CD4-positive, alpha-beta memory T cell (primary cell): ENCODE data around the gene GYS1. TPM values are rescaled to one million over a fixed set of nuclear protein-coding genes. Genes with fewer than 3 reads are reported as not detected.
A peak's percentile ranks its signal among the peaks of the same experiment; 100 is the strongest.
"Not testable (repeated sequence)": the region's sequence is repeated elsewhere in the genome, so short reads cannot be mapped to it uniquely, and the experiment has no call there.

Experiments
- CTCF ChIA-PET: fragments of 350-600 bp; sonication (Branson Sonifier 250); formaldehyde crosslinking; loops from one replicate; lab custom pipeline; 2021; ENCODE audit warnings: inconsistent platforms; ENCODE audit not compliant: partially characterized antibody; lab: Charles Lee
- POLR2A ChIA-PET: fragments of 350-600 bp; sonication (Branson Sonifier 250); formaldehyde crosslinking; loops from one replicate; lab custom pipeline; 2021; ENCODE audit not compliant: partially characterized antibody; lab: Charles Lee
- DNase-seq, 5 donors: peaks; one replicate each; pipeline versions ENCODE4 v3.0.0 to v3.0.0-alpha.2; 2020 to 2022; ENCODE audit warnings: mixed read lengths in 1 of 5
- H3K27ac ChIP-seq: one replicate; pipeline ENCODE4 v1.7.0; 2013; ENCODE audit warnings: low read depth, low read length
- H3K27me3 ChIP-seq: 2 replicates; pipeline ENCODE4 v1.7.0; 2013; ENCODE audit warnings: mild to moderate bottlenecking, low read length, moderate library complexity; ENCODE audit not compliant: insufficient read depth
- H3K36me3 ChIP-seq: 2 replicates; pipeline ENCODE4 v1.7.0; 2013; ENCODE audit warnings: mild to moderate bottlenecking, low read length, moderate library complexity; ENCODE audit not compliant: insufficient read depth
- H3K4me1 ChIP-seq: 2 replicates; pipeline ENCODE4 v1.7.0; 2013; ENCODE audit warnings: mild to moderate bottlenecking, low read length, moderate library complexity; ENCODE audit not compliant: insufficient read depth
- H3K4me3 ChIP-seq, 2 donors: one replicate each; pipeline ENCODE4 v1.7.0; 2013; ENCODE audit warnings: low read length in 2 of 2, mild to moderate bottlenecking in 1 of 2
- H3K9me3 ChIP-seq, 2 donors: one replicate each; pipeline ENCODE4 v1.7.0; 2013; ENCODE audit warnings: low read length in 2 of 2, control low read depth in 1 of 2; ENCODE audit not compliant: control insufficient read depth in 1 of 2
- H3K27ac Mint-ChIP-seq, 7 donors: one replicate each; pipeline ENCODE4 v1.8.0; 2020 to 2021; ENCODE audit warnings: mixed read lengths in 7 of 7, mild to moderate bottlenecking in 6 of 7, inconsistent platforms in 3 of 7, moderate library complexity in 3 of 7
- H3K27me3 Mint-ChIP-seq, 2 donors: one replicate each; pipeline ENCODE4 v1.8.0; 2020 to 2021; ENCODE audit warnings: mixed read lengths in 2 of 2
- H3K36me3 Mint-ChIP-seq, 2 donors: one replicate each; pipeline ENCODE4 v1.8.0; 2020 to 2021; ENCODE audit warnings: mixed read lengths in 2 of 2, inconsistent platforms in 1 of 2, mild to moderate bottlenecking in 1 of 2
- H3K4me1 Mint-ChIP-seq, 4 donors: one replicate each; pipeline ENCODE4 v1.8.0; 2020 to 2021; ENCODE audit warnings: mixed read lengths in 4 of 4, mild to moderate bottlenecking in 1 of 4
- H3K4me3 Mint-ChIP-seq, 8 donors: one replicate each; pipeline ENCODE4 v1.8.0; 2020 to 2021; ENCODE audit warnings: mixed read lengths in 8 of 8, mild to moderate bottlenecking in 7 of 8, moderate library complexity in 6 of 8, inconsistent platforms in 3 of 8
- H3K9me3 Mint-ChIP-seq, 8 donors: one replicate each; pipeline ENCODE4 v1.8.0; 2020 to 2021; ENCODE audit warnings: mixed read lengths in 8 of 8, mild to moderate bottlenecking in 5 of 8, inconsistent platforms in 3 of 8, moderate library complexity in 1 of 8
- intact Hi-C: fragments of 100-400 bp; cut with micrococcal nuclease; formaldehyde crosslinking; loops from one replicate; pipeline ENCODE4 v1.15.1; 2023
- polyA plus RNA-seq, 2 donors: library from polyadenylated mRNA; unstranded; fragments of 300-500 nt; fragmentation: Illumina TruSeq; gene quantifications; one replicate each; pipeline ENCODE4 v1.2.3, GENCODE V29; 2021
- total RNA-seq, 2 experiments: library from RNA; stranded (reverse); gene quantifications; one replicate each; pipeline ENCODE4 v1.2.3, GENCODE V29; 2021

GYS1 gene
- total and polyA plus RNA-seq, 4 experiments from 2014 or later: 30.6 to 56.4 (median 43.8) TPM

DNA sequence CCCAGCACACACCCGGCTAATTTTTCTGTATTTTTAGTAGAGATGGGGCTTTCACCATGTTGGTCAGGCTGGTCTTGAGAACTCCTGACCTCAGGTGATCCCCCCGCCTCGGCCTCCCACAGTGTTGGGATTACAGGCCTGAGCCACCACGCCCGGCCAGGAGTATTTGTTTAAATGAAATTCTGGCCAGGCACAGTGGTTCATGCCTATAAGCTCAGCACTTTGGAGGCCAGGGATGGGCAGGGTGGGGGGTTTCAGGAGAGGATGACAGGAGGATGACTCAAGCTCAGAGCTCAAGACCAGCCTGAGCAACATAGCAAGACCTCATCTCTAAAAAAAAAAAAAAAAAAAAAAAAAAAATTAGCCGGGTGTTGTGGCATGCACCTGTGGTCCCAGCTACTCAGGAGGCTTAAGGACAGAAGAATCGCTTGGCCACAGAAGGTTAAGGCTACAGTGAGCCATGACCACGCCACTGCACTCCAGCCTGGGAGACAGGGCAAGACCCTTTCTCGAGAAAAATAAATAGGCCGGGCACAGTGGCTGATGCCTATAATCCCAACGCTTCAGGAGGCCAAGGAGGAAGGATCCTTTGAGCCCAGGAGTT, 67.8 kb downstream of the GYS1 start:
- Mint-ChIP-seq H3K36me3 (peaks cover 3 to 16% of the 10 kb centered on the region in 2 donors), H3K9me3 (no peaks in the 10 kb centered on the region), H3K27me3 (no peaks in the 10 kb centered on the region), H3K27ac (no peak overlapping the region), H3K4me3 (no peak overlapping the region), H3K4me1 (peaks cover 0 to 4% (median 3%) of the 10 kb centered on the region in 4 donors)
- intact Hi-C loops: no loop called here
- Histone ChIP-seq H3K4me1 (no peaks in the 10 kb centered on the region), H3K27ac (no peak overlapping the region), H3K27me3 (no peaks in the 10 kb centered on the region), H3K36me3 (peaks cover 17% of the 10 kb centered on the region), H3K9me3 (no peaks in the 10 kb centered on the region), H3K4me3 (no peak overlapping the region)
- CTCF ChIA-PET: interaction anchor here (0.6 kb wide), 1 partner anchor 46 kb away, joined by 4 read pairs; no protein-coding TSS in a partner anchor
- DNase-seq: no peak
- POLR2A ChIA-PET: no interaction called here

GRCh38 chr19:48922548-48923490, 70.3 kb downstream of the GYS1 start:
- Mint-ChIP-seq H3K4me1 (peaks cover 0 to 4% (median 3%) of the 10 kb centered on the region in 4 donors), H3K36me3 (peaks cover 15 to 28% of the 10 kb centered on the region in 2 donors), H3K9me3 (no peaks in the 10 kb centered on the region), H3K4me3 (no peak overlapping the region), H3K27ac (no peak overlapping the region), H3K27me3 (no peaks in the 10 kb centered on the region)
- H3K36me3 ChIP-seq: peaks cover 28% of the 10 kb centered on the region
- POLR2A ChIA-PET: no interaction called here
- intact Hi-C loops: no loop called here
- H3K27me3 ChIP-seq: no peaks in the 10 kb centered on the region
- H3K4me1 ChIP-seq: no peaks in the 10 kb centered on the region
- DNase-seq: no peak
- CTCF ChIA-PET: interaction anchor here (0.7 kb wide), 1 partner anchor 80 kb away, joined by 4 read pairs; no protein-coding TSS in a partner anchor
- H3K9me3 ChIP-seq: no peaks in the 10 kb centered on the region
- H3K4me3 ChIP-seq: no peak overlapping the region
- H3K27ac ChIP-seq: no peak overlapping the region

- ChIA-PET POLR2A (no interaction called here), CTCF (interaction anchor here (0.8 kb wide), 1 partner anchor 49 kb away, joined by 3 read pairs; no protein-coding TSS in a partner anchor)
- no peaks in the 10 kb centered on the region for H3K9me3 Mint-ChIP-seq
These were observed 71.2 kb downstream of the GYS1 start for GRCh38 chr19:48921721-48922500.

GRCh38 chr19:48920949-48921348, 72.2 kb downstream of the GYS1 start:
- DNase-seq: no peak
- no peak overlapping the region for H3K4me3 Mint-ChIP-seq
- H3K4me3 ChIP-seq: no peak overlapping the region
- CTCF ChIA-PET: interaction anchor here (0.8 to 1.0 kb wide), 2 partner anchors 42 to 50 kb away, joined by 3 to 4 read pairs; no protein-coding TSS in a partner anchor
- H3K9me3 Mint-ChIP-seq: no peaks in the 10 kb centered on the region
- no peaks in the 10 kb centered on the region for H3K27me3 ChIP-seq
- no peaks in the 10 kb centered on the region for H3K27me3 Mint-ChIP-seq
- POLR2A ChIA-PET: interaction anchor here (1.9 kb wide), 1 partner anchor 12 kb away, joined by 4 read pairs; the partner anchor contains the start of gene DHDH
- peaks cover 0 to under 1% (median 0%) of the 10 kb centered on the region in 4 donors for H3K4me1 Mint-ChIP-seq
- peaks cover 28% of the 10 kb centered on the region for H3K36me3 ChIP-seq
- no peaks in the 10 kb centered on the region for H3K4me1 ChIP-seq
- peaks cover 19 to 32% of the 10 kb centered on the region in 2 donors for H3K36me3 Mint-ChIP-seq
- intact Hi-C loops: no loop called here
- H3K9me3 ChIP-seq: no peaks in the 10 kb centered on the region
- no peak overlapping the region for H3K27ac ChIP-seq
- no peak overlapping the region for H3K27ac Mint-ChIP-seq

More at GRCh38 chr19:48921721-48922500, 71.2 kb downstream of the GYS1 start:
- H3K36me3 Mint-ChIP-seq: peaks cover 17 to 30% of the 10 kb centered on the region in 2 donors
- H3K27ac ChIP-seq: no peak overlapping the region
- H3K4me1 ChIP-seq: no peaks in the 10 kb centered on the region
- peaks cover 28% of the 10 kb centered on the region for H3K36me3 ChIP-seq
- H3K27me3 ChIP-seq: no peaks in the 10 kb centered on the region
- no peaks in the 10 kb centered on the region for H3K27me3 Mint-ChIP-seq
- no peak for DNase-seq
- no peak overlapping the region for H3K27ac Mint-ChIP-seq
- intact Hi-C loops: no loop called here
- no peak overlapping the region for H3K4me3 Mint-ChIP-seq
- H3K4me1 Mint-ChIP-seq: peaks cover 0 to 2% (median 1%) of the 10 kb centered on the region in 4 donors
- H3K9me3 ChIP-seq: no peaks in the 10 kb centered on the region
- no peak overlapping the region for H3K4me3 ChIP-seq

GRCh38 chr19:48919271-48919670, 73.8 kb downstream of the GYS1 start:
- peaks cover 25 to 41% of the 10 kb centered on the region in 2 donors for H3K36me3 Mint-ChIP-seq
- H3K27me3 ChIP-seq, H3K9me3 ChIP-seq, H3K4me1 ChIP-seq, intact Hi-C loops, DNase-seq, H3K27ac ChIP-seq, H3K9me3 Mint-ChIP-seq, H3K27me3 Mint-ChIP-seq, H3K4me1 Mint-ChIP-seq, H3K4me3 Mint-ChIP-seq, H3K4me3 ChIP-seq: not testable (repeated sequence)
- H3K27ac Mint-ChIP-seq: peak overlapping the region in 1 of 7 donors; percentile 29
- CTCF ChIA-PET: interaction anchor here (1.0 to 1.9 kb wide), 2 partner anchors 14 to 77 kb away, joined by 3 to 4 read pairs; no protein-coding TSS in a partner anchor
- H3K36me3 ChIP-seq: peaks cover 32% of the 10 kb centered on the region
- POLR2A ChIA-PET: interaction anchor here (0.6 to 1.4 kb wide), 2 partner anchors 9 to 46 kb away, joined by 3 to 4 read pairs; partner anchors contain the start of gene FTL

DNA sequence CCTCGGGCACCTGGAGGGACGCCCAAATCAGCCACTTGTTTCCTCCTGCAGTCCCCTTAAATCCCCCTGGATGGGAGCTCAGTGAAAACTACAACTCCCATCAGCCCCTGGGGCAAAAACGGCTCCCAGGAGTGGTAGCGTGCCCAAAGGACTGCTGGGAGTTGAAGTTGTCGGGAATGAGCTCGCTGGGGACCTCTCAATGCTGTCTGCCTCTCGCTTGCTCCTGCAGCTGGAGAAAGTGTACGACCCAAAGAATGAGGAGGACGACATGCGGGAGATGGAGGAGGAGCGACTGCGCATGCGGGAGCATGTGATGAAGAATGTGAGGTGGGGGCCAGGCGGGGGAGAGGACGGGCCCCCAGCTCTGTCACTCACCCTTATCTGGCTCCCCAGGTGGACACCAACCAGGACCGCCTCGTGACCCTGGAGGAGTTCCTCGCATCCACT, 74.3 kb downstream of the GYS1 start:
- H3K27me3 Mint-ChIP-seq: no peaks in the 10 kb centered on the region
- no peak overlapping the region for H3K4me3 ChIP-seq
- no peaks in the 10 kb centered on the region for H3K9me3 ChIP-seq
- CTCF ChIA-PET: interaction anchor here (1.0 to 1.9 kb wide), 2 partner anchors 14 to 76 kb away, joined by 3 to 4 read pairs; no protein-coding TSS in a partner anchor
- H3K27me3 ChIP-seq: no peaks in the 10 kb centered on the region
- no peak for DNase-seq
- H3K27ac ChIP-seq: no peak overlapping the region
- H3K4me1 ChIP-seq: no peaks in the 10 kb centered on the region
- peaks cover 28 to 44% of the 10 kb centered on the region in 2 donors for H3K36me3 Mint-ChIP-seq
- intact Hi-C loops: no loop called here
- no peaks in the 10 kb centered on the region for H3K9me3 Mint-ChIP-seq
- H3K27ac Mint-ChIP-seq: peak overlapping the region in 1 of 7 donors; percentile 22
- no peak overlapping the region for H3K4me3 Mint-ChIP-seq
- peaks cover 0 to 1% (median 0%) of the 10 kb centered on the region in 4 donors for H3K4me1 Mint-ChIP-seq
- H3K36me3 ChIP-seq: peaks cover 34% of the 10 kb centered on the region
- POLR2A ChIA-PET: interaction anchor here (0.6 to 1.4 kb wide), 3 partner anchors 8 to 99 kb away, joined by 3 to 4 read pairs (median 3); partner anchors contain the start of gene FTL
